B cell (primary cell): ENCODE data around the gene LAT.

Experiments
- EZH2 ChIP-seq: IDR thresholded peaks from 2 replicates; pipeline ENCODE4 v1.6.1; 2012; ENCODE audit warnings: borderline replicate concordance, low read depth, mild to moderate bottlenecking, moderate library complexity, low read length; ENCODE audit not compliant: insufficient read depth, poor library complexity, severe bottlenecking
- TF ChIP-seq, protein P1 (sequence below): fragments of 200-600 bp; IDR thresholded peaks from one replicate; pipeline ENCODE4 v1.8.0; 2022; ENCODE audit warnings: antibody characterized with exemption, mild to moderate bottlenecking

- TF ChIP-seq, protein P1, sequence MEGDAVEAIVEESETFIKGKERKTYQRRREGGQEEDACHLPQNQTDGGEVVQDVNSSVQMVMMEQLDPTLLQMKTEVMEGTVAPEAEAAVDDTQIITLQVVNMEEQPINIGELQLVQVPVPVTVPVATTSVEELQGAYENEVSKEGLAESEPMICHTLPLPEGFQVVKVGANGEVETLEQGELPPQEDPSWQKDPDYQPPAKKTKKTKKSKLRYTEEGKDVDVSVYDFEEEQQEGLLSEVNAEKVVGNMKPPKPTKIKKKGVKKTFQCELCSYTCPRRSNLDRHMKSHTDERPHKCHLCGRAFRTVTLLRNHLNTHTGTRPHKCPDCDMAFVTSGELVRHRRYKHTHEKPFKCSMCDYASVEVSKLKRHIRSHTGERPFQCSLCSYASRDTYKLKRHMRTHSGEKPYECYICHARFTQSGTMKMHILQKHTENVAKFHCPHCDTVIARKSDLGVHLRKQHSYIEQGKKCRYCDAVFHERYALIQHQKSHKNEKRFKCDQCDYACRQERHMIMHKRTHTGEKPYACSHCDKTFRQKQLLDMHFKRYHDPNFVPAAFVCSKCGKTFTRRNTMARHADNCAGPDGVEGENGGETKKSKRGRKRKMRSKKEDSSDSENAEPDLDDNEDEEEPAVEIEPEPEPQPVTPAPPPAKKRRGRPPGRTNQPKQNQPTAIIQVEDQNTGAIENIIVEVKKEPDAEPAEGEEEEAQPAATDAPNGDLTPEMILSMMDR = no peak
- no peak for TF ChIP-seq EZH2
Observed at GRCh38 chr16:28967156-28967555, 17.7 kb upstream of the LAT start.
